ENCODE results near the gene IL24. TPM values are rescaled to one million over a fixed set of nuclear protein-coding genes. Genes with fewer than 3 reads are reported as not detected.

Gene IL24
- total RNA-seq, 1 donor from 2014 or later = not detected

DNA sequence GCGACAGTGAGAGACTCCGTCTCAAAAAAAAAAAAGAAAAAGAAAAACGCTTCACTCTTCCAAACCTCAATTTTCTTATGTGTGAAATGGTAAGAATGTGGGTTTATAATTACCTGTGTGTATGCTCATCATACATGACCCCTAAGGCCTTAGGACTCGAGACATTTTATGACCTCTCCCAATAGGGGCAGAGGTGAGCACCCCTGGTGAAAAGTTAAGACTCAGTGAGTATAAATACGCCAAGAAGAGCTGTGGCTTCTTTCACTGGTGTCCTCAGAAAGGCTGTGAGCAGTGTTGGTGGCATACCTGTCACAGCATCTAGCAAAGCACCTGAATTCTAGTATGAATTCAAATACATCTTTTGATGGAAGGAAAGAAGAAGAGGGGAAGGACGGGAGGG, 32.3 kb downstream of the IL24 start:
- Histone ChIP-seq H3K4me1 (no peaks in the 10 kb centered on the region), H3K4me3 (no peak overlapping the region), H3K9ac (no peak overlapping the region), H3K27ac (no peak overlapping the region), H3K27me3 (no peaks in the 10 kb centered on the region), H3F3A (ENCODE audit: low read depth) (no peaks in the 10 kb centered on the region), H3K4me2 (no peak overlapping the region), H3K79me2 (ENCODE audit: low read depth) (no peaks in the 10 kb centered on the region), H4K20me1 (ENCODE audit: low read depth) (no peaks in the 10 kb centered on the region), H2AFZ (replicated peaks) (no peak overlapping the region), H3K9me3 (ENCODE audit: low read depth) (no peaks in the 10 kb centered on the region), H3K36me3 (no peaks in the 10 kb centered on the region)
- no peak for TF ChIP-seq EZH2 (IDR thresholded peaks at IDR 0.05)
- no peak for TF ChIP-seq EZH2phosphoT487 (IDR thresholded peaks at IDR 0.05)
- TF ChIP-seq, protein P1, sequence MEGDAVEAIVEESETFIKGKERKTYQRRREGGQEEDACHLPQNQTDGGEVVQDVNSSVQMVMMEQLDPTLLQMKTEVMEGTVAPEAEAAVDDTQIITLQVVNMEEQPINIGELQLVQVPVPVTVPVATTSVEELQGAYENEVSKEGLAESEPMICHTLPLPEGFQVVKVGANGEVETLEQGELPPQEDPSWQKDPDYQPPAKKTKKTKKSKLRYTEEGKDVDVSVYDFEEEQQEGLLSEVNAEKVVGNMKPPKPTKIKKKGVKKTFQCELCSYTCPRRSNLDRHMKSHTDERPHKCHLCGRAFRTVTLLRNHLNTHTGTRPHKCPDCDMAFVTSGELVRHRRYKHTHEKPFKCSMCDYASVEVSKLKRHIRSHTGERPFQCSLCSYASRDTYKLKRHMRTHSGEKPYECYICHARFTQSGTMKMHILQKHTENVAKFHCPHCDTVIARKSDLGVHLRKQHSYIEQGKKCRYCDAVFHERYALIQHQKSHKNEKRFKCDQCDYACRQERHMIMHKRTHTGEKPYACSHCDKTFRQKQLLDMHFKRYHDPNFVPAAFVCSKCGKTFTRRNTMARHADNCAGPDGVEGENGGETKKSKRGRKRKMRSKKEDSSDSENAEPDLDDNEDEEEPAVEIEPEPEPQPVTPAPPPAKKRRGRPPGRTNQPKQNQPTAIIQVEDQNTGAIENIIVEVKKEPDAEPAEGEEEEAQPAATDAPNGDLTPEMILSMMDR (IDR thresholded peaks at IDR 0.05) = no peak
- H3K36me3 Mint-ChIP-seq = no peaks in the 10 kb centered on the region
- H3K4me3 Mint-ChIP-seq = no peak overlapping the region
- no peak overlapping the region for H3K27ac Mint-ChIP-seq
- no peaks in the 10 kb centered on the region for H3K9me3 Mint-ChIP-seq
- no peak for DNase-seq (ENCODE audit: low spot score)
- H3K27me3 Mint-ChIP-seq (ENCODE audit: insufficient read depth, low read depth) = no peaks in the 10 kb centered on the region
- no peaks in the 10 kb centered on the region for H3K4me1 Mint-ChIP-seq

- H3K79me2 ChIP-seq (ENCODE audit: low read depth) = no peaks in the 10 kb centered on the region
- no peaks in the 10 kb centered on the region for H3K27me3 ChIP-seq
- Mint-ChIP-seq H3K27ac (no peak overlapping the region), H3K4me1 (no peaks in the 10 kb centered on the region), H3K9me3 (no peaks in the 10 kb centered on the region), H3K4me3 (no peak overlapping the region), H3K36me3 (no peaks in the 10 kb centered on the region), H3K27me3 (ENCODE audit: insufficient read depth, low read depth) (no peaks in the 10 kb centered on the region)
- TF ChIP-seq, protein P1 (IDR thresholded peaks at IDR 0.05) = no peak
- no peak for TF ChIP-seq EZH2 (IDR thresholded peaks at IDR 0.05)
- no peak for TF ChIP-seq EZH2phosphoT487 (IDR thresholded peaks at IDR 0.05)
- no peak overlapping the region for H2AFZ ChIP-seq (replicated peaks)
- no peak overlapping the region for H3K4me3 ChIP-seq
- no peaks in the 10 kb centered on the region for H3K36me3 ChIP-seq
- no peak overlapping the region for H3K27ac ChIP-seq
- H3F3A ChIP-seq (ENCODE audit: low read depth) = no peaks in the 10 kb centered on the region
- no peak overlapping the region for H3K4me2 ChIP-seq
- no peaks in the 10 kb centered on the region for H3K9me3 ChIP-seq (ENCODE audit: low read depth)
- DNase-seq (ENCODE audit: low spot score) = no peak
- no peaks in the 10 kb centered on the region for H3K4me1 ChIP-seq
- no peak overlapping the region for H3K9ac ChIP-seq
- H4K20me1 ChIP-seq (ENCODE audit: low read depth) = no peaks in the 10 kb centered on the region
Measured at GRCh38 chr1:206930210-206930798, 33.1 kb downstream of the IL24 start.

GRCh38 chr1:206931709-206932108, 34.5 kb downstream of the IL24 start:
- Histone ChIP-seq H3K27ac (no peak overlapping the region), H2AFZ (replicated peaks) (no peak overlapping the region), H3K9ac (no peak overlapping the region), H3K9me3 (ENCODE audit: low read depth) (no peaks in the 10 kb centered on the region), H3K4me1 (no peaks in the 10 kb centered on the region), H3K4me2 (no peak overlapping the region), H3K4me3 (no peak overlapping the region), H3K79me2 (ENCODE audit: low read depth) (no peaks in the 10 kb centered on the region), H3F3A (ENCODE audit: low read depth) (no peaks in the 10 kb centered on the region), H3K36me3 (no peaks in the 10 kb centered on the region), H3K27me3 (no peaks in the 10 kb centered on the region), H4K20me1 (ENCODE audit: low read depth) (no peaks in the 10 kb centered on the region)
- DNase-seq (ENCODE audit: low spot score) = no peak
- no peaks in the 10 kb centered on the region for H3K9me3 Mint-ChIP-seq
- no peak for TF ChIP-seq EZH2phosphoT487 (IDR thresholded peaks at IDR 0.05)
- TF ChIP-seq, protein P1 (IDR thresholded peaks at IDR 0.05) = no peak
- TF ChIP-seq EZH2 (IDR thresholded peaks at IDR 0.05) = no peak
- no peak overlapping the region for H3K4me3 Mint-ChIP-seq
- no peaks in the 10 kb centered on the region for H3K36me3 Mint-ChIP-seq
- H3K4me1 Mint-ChIP-seq = no peaks in the 10 kb centered on the region
- no peaks in the 10 kb centered on the region for H3K27me3 Mint-ChIP-seq (ENCODE audit: insufficient read depth, low read depth)
- no peak overlapping the region for H3K27ac Mint-ChIP-seq
